HPDE6-E6E7 (cell line): ENCODE measurements around the gene MAP2K7.
"Not testable (repeated sequence)": the region's sequence is repeated elsewhere in the genome, so short reads cannot be mapped to it uniquely, and the experiment has no call there.

ENCODE experiments used
- DNase-seq: peaks from one replicate; pipeline ENCODE4 v3.0.0; 2011; ENCODE audit warnings: missing footprints; ENCODE audit errors: extremely low spot score

Gene MAP2K7

DNA sequence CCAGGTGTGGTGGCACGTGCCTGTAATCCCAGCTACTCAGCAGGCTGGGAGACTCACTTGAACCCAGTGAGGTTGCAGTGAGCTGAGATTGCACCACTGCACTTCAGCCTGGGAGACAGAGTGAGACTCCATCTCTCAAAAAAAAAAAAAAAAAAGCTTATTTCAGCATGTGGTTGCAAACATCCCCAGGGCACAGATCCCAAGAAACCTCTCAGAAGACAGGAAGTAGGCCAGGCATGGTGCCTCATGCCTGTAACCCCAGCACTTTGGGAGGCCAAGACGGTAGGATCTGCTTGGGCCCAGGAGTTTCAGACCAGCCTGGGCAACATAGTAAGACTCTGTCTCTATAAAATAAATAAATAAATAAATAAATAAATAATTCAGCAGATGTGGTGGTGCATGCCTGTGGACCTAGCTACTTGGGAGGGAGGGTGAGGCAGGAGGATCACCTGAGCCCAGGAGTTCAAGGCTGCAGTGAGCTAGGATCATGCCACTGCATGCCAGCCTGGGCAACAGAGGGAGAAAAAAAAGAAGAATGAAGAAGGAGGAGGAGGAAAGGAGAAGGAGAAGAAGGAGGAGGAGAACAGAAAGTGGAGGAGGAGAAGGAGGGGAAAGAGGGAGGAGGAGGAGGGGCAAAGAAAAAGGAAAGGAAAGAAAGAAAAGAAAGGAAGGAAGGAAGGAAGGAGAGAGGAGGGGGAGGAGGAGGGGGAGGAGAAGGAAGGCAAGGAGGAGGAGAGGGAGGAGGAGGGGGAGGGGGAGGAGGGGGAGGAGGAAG lies 19.7 kb upstream of the MAP2K7 start:
- no peak for DNase-seq

DNA sequence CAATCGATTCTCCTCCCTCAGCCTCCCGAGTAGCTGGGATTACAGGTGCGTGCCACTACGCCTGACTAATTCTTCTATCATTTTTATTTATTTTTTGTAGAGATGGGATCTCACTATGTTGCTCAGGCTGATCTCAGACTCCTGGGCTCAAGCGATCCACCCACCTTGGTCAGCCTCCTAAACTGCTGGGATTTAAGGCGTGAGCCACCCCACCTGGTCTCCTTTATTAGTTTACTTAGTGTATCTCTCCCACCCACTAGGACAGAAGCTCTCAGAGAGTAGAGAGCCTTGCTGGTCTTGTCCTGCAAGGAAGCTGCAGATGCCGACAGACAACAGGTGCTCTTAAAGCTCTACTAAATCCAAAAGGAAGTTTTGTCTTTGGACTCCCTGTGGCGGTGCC lies 17.9 kb upstream of the MAP2K7 start:
- no peak for DNase-seq

DNA sequence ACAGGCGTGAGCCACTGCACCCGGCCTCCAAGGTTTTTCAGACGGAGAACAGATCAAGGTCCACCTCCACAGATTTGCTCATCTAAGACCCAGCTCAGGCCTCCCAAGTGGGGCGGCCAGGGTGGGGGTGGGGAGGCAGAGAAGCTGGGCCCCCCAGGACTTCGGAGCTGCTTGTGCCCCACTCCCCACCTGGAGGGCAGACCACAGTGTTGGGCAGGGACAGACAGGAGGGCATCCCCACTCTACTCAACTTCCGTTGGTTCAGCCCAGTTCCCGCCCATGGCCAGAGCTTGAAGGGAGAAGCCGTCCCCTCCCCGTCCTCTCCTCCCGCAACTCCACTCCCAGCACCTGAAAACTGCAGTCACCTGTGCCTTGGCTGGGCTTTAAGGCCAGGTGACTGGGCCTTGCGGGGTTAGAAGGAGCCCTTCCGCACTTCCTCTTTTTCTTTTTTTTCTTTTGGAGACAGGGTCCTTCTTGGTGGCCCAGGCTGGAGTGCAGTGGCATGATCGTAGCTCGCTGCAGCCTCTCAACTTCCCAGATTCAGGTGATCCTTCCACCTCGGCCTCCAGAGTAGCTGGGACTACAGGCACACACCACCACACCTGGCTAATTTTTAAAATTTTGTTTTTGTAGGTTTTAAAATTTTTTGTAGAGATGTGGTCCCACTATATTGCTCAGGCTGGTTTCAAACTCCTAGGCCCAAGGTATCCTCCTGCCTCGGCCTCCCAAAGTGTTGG lies 16.1 kb upstream of the MAP2K7 start:
- DNase-seq, result no peak

DNA sequence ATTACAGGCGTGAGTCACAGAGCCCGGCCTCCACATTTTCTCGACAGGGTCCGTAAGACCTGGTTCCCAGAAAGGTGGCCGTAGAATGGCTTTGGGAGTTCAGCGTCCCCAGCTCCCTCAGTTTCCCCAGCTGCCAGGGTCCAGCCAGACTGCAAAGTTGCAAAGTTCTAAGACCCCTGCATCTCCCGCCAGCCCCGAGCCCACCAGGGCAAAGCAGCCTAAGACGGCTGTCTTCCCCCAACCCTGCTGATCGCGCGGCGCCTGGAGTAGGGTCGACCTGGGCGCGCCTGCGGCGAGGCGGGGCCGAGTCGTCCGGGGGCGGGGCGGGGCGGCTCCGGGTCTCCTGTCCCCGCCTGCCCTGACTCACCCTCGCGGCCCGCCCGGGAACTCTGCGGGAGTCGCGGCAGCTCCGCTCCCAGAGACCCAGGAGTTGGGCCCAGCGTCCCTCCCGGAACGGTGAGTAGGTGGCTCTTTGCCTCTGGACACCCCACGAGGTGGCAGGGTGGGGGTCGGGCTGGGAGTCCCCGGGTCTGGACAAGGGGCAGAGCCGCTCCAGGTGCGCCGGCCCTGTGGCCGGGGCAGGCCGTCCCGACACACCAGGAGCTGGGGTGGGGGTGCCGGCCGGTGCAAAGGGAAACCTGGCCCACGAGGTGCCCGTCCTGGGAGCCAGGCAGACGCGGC lies 15.4 kb upstream of the MAP2K7 start, which contains the start of gene LRRC8E:
TSS of gene LRRC8E (plus strand) at position 366 of the 681 bp plus-strand sequence. CDS start 7,094 bp downstream, outside the sequence.
- DNase-seq, result peak; percentile 87

DNA sequence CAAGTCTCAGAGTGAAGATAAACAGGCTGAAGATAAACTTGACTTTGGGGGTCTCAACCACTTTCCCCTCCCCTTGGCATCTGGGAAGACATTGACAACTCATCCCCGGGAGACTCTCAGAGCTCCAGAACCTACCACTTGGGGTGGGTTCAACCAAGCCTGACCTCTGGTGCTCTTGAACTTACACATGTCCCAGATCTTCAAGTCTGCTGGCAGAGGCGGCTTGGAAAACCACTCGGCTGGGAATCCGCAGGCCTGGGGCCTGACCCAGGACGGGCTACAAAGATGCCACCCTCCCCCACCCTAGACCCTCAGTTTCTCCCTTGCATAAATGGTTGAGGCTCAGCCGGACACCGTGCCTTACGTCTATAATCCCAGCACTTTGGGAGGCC lies 14.9 kb upstream of the MAP2K7 start:
- no peak for DNase-seq

DNA sequence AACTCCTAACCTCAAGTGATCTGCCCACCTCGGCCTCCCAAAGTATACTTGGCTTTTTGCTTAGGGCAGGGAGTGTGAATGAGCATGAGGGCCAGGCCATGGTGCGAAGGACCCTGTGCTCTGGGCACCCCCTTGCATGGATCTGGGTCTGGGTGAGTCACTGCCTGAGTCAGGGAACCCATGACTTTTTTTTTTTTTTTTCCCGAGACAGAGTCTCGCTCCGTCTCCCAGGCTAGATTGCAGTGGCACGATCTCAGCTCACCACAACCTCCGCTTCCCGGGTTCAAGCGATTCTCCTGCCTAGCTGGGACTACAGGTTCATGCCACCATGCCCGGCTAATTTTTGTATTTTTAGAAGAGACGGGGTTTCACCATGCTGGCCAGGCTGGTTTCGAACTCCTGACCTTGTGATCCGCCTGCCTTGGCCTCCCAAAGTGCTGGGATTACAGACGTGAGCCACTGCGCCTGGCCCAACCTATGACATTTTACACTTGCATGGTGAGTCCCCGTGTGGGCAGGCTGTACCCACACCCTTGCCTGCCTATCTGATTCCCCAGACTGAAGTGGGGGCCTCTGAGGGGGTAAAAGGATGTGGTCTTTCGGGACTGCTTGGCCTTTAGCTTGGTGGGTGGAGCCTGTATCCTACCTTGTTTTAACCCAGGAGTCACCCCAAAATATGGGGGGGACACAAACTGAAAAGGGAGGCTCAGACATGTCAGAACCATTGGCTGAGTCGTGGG lies 10.1 kb upstream of the MAP2K7 start:
- DNase-seq, result not testable (repeated sequence)

DNA sequence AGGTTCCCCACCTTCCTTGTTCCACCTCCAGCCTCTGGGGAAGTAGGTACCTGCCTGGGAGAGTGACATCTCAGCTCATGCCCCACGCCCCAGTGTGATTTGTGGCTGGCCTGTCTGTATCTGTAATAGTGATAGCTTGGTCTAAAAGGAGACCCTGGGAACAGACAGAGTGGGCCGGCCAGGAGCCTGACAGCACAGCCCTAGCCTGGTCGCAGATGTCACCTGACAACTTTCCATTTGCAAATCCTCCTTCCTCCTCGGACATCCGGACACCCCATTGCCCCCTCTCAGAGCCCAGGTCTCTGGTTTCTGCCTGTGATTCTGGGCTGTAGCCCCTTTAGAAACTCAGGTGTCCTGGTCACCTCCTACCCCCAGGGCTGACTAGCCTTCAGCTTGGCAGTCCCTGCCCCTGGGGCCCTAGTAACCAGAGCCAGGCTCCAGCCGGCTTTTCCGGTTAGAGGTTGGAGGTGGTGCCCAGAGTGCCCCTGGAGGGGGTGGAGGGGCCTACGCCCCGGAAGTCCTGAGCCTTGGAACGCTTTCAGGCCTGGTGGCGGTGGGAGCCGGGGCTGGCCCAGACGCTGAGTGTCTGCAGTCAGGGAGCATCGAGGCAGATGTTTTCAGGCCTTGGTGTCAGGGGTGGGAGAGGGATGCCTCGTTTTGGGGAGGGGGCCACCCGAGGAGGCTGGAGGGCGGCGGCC lies 8.9 kb upstream of the MAP2K7 start:
- peak; percentile 58 for DNase-seq

DNA sequence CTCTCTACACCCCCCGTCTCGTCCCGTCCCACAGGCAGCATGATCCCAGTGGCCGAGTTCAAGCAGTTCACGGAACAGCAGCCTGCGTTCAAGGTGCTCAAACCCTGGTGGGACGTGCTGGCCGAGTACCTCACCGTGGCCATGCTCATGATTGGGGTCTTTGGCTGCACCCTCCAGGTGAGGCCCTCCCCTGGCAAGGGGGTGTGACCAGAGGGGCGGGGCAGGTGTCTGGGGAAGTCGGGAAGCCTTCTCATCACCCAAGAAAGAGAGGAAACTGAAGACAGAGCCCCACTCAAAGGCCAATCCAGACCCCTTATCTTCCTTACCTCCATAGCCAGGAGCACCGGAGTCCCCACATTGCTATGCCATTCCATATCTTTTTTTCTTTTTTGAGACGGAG lies 8.1 kb upstream of the MAP2K7 start:
- DNase-seq, result no peak

DNA sequence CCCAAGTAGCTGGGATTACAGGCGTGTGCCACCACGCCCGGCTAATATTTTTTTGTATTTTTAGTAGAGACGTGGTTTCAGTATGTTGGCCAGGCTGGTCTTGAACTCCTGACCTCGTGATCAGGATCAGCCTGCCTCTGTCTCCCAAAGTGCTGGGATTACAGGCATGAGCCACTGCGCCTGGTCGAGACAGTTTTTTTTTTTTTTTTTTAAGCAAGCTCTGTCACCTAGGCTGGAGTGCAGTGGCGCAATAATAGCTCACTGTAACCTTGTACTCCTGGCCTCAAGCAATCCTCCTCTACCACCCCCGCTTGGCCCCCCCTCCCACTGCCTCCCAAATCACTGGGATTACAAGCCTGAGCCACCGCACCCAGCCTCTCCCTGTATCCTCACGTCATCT lies 6.4 kb upstream of the MAP2K7 start:
- no peak for DNase-seq

DNA sequence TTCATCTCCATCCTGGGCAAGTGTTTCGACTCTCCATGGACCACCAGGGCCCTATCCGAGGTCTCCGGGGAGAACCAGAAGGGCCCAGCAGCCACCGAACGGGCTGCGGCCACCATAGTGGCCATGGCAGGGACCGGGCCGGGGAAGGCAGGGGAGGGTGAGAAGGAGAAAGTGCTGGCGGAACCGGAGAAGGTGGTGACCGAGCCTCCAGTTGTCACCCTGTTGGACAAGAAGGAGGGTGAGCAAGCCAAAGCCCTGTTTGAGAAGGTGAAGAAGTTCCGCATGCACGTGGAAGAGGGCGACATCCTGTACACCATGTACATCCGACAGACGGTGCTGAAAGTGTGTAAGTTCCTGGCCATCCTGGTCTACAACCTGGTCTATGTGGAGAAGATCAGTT lies 4.7 kb upstream of the MAP2K7 start:
- no peak for DNase-seq

DNA sequence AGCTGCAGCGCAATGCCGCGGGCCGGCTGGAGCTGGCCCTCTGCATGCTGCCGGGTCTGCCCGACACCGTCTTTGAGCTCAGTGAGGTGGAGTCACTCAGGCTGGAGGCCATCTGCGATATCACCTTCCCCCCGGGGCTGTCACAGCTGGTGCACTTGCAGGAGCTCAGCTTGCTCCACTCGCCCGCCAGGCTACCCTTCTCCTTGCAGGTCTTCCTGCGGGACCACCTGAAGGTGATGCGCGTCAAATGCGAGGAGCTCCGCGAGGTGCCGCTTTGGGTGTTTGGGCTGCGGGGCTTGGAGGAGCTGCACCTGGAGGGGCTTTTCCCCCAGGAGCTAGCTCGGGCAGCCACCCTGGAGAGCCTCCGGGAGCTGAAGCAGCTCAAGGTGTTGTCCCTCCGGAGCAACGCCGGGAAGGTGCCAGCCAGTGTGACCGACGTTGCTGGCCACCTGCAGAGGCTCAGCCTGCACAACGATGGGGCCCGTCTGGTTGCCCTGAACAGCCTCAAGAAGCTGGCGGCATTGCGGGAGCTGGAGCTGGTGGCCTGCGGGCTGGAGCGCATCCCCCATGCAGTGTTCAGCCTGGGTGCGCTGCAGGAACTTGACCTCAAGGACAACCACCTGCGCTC lies 3.8 kb upstream of the MAP2K7 start:
- no peak for DNase-seq

DNA sequence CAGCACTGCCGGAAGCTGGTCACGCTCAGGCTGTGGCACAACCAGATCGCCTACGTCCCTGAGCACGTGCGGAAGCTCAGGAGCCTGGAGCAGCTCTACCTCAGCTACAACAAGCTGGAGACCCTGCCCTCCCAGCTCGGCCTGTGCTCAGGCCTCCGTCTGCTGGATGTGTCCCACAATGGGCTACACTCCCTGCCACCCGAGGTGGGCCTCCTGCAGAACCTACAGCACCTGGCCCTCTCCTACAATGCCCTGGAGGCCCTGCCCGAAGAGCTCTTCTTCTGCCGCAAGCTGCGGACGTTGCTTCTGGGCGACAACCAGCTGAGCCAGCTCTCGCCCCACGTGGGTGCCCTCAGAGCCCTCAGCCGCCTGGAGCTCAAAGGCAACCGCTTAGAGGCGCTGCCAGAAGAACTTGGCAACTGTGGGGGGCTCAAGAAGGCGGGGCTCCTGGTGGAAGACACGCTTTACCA lies 3.2 kb upstream of the MAP2K7 start:
- DNase-seq, result no peak

DNA sequence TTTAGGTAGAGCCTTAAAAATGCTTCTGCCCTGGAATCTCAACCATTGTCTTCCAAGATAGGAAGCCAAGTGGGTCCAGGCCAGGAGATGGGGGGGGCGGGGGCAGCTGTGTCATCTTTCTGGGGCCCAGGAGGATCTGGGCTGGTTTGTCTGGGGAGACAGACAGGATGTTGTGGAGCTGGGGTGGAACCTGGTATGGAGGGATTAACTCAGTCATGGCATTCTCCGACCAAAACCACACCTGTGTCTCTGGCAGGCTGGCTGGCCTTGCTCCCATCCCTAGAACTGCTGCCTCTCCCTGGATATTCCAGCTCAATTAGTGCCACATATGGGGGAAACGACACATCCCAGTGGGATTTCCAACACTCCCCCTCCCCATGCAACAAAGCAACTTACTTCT lies 2.7 kb upstream of the MAP2K7 start:
- DNase-seq, result no peak

DNA sequence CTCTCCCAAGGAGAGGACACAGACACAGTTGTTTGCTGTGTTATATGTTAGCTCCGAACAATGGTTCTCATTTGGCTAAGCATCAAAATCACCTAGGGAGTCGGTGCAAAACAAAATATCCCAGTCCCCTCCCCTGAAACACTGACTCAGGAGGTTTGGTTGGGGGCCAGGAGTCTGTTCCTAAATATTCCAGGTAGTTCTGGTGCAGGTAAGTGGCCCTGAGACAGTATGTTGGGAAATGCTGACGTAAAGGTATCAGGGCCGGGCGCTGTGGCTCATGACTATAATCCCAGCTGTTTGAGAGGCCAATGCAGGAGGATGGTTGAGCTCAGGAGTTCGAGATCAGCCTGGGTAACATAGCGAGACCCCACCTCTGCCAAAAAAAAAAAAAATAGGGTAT lies 2.3 kb upstream of the MAP2K7 start:
- DNase-seq, result no peak

DNA sequence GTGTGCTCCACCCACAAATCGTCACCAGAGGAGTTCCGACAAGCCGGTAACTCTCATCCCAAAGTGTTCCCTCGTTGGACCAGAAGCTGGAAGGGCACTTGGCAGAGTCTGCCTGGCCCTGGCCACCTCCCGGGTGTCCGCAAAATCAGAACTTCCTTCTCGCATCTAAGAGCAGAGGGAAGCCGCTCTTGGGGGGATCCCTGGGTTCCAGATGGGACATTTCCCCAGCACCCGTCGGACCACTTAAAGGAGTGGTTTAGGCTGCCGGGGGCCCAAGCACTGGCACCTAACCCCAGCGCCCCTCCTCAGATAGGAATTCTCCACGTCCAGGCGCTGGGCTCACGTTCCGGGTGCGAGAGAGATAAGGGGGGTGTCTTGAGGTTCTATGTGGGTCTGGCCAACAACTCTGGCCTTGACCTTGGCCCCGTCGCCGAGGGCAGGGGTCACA lies 857 bp upstream of the MAP2K7 start:
- no peak for DNase-seq

DNA sequence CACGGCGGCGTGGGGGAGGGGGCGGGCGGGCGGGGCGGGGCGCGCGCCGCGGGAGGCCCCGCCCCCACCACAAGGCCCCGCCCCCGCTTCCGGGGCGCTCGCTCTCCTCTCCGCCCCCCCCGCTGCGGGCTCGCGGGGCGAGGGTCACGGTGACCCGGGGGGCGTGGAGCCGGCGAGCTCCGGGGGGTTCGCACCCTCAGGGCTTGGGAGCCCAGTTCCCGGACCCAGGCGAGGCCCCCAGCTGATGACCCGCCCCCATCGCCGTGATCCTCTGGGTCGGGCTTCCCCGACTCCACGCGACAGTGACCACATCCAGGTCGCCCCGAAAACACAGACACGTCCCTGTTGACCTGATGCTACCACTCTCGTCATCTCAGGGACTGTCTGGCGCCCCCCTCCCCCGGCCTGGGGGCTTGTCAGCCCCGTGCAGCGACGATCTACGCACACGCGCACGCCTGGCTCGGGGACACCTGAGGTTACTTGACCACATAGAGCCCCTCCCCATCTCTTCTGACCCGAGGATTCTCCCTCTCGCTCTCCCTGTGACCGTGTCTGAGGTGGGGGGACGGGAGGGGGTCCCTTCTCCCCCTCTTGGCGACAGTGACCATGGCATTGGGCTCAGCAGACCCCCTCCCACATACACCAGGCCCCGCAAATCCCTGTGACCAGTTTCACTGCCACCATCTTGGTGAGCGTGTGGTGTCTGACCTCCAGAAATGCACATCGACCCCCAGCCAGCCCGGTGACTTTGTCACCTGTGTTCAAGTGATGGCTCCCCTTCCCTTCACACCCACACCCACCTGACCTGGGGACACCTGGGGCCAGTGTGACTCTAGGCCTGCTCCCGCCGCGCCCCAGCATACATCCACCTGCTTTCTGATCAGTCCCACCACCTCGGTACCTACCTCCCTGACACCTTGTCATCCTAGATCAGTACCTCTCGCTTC lies 670 bp downstream of the MAP2K7 start:
- no peak for DNase-seq

DNA sequence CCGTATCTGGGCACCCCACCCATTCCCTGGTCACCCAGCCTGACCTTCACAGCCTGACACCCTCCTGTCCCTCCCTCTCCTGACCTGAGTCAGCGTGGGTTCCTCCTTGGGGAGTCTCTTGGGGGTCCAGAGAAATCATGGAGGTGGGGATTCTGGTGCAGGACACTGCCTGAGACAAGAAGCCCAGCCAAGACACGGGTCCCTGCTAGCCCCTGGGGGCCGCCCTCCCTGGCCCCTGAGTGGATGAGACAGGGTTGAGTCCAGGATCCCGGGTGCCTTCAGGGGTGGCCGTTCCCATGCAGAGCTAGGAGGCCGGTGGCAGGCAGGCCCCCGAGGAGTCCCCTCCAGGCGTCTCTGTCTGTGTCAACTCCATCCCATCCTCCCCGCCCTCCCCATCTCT lies 1.6 kb downstream of the MAP2K7 start:
- no peak for DNase-seq

DNA sequence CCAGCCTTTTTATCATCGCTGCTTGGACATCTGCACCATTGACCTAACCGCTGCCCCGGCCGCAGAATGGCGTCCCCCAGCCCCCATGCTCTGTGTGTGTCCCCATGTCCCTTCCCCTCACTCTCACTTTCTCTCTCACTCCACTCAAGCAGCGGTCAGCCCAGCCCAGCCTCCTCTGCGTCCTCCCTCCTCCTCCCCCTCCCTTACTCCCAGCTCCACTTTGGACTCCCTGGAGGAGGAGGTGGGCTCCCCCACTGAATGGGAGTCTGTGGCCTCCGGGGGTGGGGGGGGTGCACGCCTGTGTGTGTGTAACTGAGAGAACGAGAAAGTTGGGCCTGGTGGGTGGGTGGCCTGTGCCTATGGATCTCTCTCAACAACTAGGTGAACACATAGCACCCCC lies 2.2 kb downstream of the MAP2K7 start:
- no peak for DNase-seq

DNA sequence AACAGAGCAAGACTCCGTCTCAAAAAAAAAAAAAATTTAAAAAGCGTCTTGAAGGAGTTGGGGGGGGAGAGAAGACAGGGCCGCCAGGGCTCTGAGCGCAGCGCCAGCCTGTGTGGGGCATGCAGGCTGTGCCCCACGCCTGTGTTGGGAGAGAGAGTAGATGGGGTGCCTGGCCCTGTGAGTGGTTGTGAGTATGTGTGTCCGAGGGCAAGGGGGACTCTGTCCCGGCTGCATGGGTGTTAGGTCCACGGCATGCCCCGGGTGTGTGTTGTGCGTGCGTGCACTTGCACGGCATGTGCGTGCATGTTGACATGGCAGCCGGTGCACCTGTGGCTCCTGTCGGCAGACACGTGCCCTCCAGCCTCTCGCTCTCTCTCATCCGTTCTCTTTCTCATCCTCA lies 3.4 kb downstream of the MAP2K7 start:
- no peak for DNase-seq

DNA sequence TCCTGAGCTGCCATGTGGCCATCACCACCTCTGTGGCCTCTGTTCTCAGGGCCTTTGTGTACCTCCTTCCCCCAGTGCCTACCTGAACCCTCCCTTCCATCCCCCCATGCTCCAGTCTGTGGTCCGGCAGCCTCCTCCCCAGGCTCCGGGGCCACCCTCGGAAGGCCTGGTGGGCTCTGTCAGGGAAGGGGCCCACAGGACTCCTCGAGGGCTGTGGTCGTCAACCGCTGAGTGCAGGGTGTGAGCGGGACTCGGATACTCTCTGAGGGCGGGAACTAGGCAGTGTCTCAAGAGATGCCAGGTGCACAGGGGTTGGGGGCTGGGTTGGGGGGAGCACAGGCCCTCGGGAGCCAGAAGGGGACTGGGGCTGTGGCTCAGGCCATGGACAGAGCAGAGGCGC lies 3.9 kb downstream of the MAP2K7 start:
- DNase-seq, result no peak
